GM13976 (cell line): ENCODE results near the gene TFPI.

ENCODE experiments used
- DNase-seq: peaks from one replicate; pipeline ENCODE4 v3.0.0; 2012; ENCODE audit warnings: low spot score
- CTCF ChIP-seq: IDR thresholded peaks from 2 replicates; pipeline ENCODE4 v1.5.1; 2012; ENCODE audit warnings: borderline replicate concordance, mild to moderate bottlenecking; ENCODE audit not compliant: insufficient read depth; ENCODE audit errors: extremely low read depth, missing control alignments, control extremely low read depth
- in situ Hi-C: fragments of 300-500 bp; cut with MboI; formaldehyde crosslinking; loops from one replicate; pipeline ENCODE4 v1.12.0; 2022; ENCODE audit warnings: low sequenced_read_pairs, mixed read lengths, inconsistent platforms; ENCODE audit not compliant: unreplicated experiment

TFPI gene

GRCh38 chr2:187415449-187415848, 138.8 kb downstream of the TFPI start:
- DNase-seq, result no peak
- no peak for TF ChIP-seq CTCF
- in situ Hi-C loops, result no loop called here
